Mucosa of stomach (tissue), 1 donor: ENCODE data around the gene SMTNL1.
"Not testable (repeated sequence)": the region's sequence is repeated elsewhere in the genome, so short reads cannot be mapped to it uniquely, and the experiment has no call there.

Experiments
- H3K27me3 ChIP-seq: one replicate; pipeline ENCODE4 v1.7.0; 2013; ENCODE audit warnings: mild to moderate bottlenecking, low read length; ENCODE audit not compliant: control insufficient read depth, insufficient read depth
- H3K36me3 ChIP-seq: one replicate; pipeline ENCODE4 v1.7.0; 2013; ENCODE audit warnings: low read length; ENCODE audit not compliant: control insufficient read depth, insufficient read depth
- H3K4me1 ChIP-seq: one replicate; pipeline ENCODE4 v1.7.0; 2013; ENCODE audit warnings: mild to moderate bottlenecking, low read length; ENCODE audit not compliant: control insufficient read depth, insufficient read depth
- H3K4me3 ChIP-seq: one replicate; pipeline ENCODE4 v1.7.0; 2013; ENCODE audit warnings: low read length
- H3K9ac ChIP-seq: one replicate; pipeline ENCODE4 v1.7.0; 2013; ENCODE audit warnings: mild to moderate bottlenecking, low read length, moderate library complexity
- H3K9me3 ChIP-seq: one replicate; pipeline ENCODE4 v1.7.0; 2013; ENCODE audit warnings: mild to moderate bottlenecking, low read length, moderate library complexity; ENCODE audit not compliant: control insufficient read depth
- donor health status: Pancreatic carcinoma.

The SMTNL1 gene

GRCh38 chr11:57513911-57514537, 23.4 kb upstream of the SMTNL1 start:
- no peaks in the 10 kb centered on the region for H3K36me3 ChIP-seq
- H3K4me3 ChIP-seq = peak overlapping the region; percentile 82
- peaks cover 14% of the 10 kb centered on the region for H3K4me1 ChIP-seq
- no peaks in the 10 kb centered on the region for H3K9me3 ChIP-seq
- peak overlapping the region; percentile 70 for H3K9ac ChIP-seq
- H3K27me3 ChIP-seq = no peaks in the 10 kb centered on the region

GRCh38 chr11:57514538-57515331, 22.7 kb upstream of the SMTNL1 start:
- H3K9me3 ChIP-seq = no peaks in the 10 kb centered on the region
- H3K36me3 ChIP-seq = no peaks in the 10 kb centered on the region
- peak overlapping the region; percentile 70 for H3K9ac ChIP-seq
- H3K4me1 ChIP-seq = peaks cover 14% of the 10 kb centered on the region
- H3K27me3 ChIP-seq = no peaks in the 10 kb centered on the region
- peak overlapping the region; percentile 82 for H3K4me3 ChIP-seq

DNA sequence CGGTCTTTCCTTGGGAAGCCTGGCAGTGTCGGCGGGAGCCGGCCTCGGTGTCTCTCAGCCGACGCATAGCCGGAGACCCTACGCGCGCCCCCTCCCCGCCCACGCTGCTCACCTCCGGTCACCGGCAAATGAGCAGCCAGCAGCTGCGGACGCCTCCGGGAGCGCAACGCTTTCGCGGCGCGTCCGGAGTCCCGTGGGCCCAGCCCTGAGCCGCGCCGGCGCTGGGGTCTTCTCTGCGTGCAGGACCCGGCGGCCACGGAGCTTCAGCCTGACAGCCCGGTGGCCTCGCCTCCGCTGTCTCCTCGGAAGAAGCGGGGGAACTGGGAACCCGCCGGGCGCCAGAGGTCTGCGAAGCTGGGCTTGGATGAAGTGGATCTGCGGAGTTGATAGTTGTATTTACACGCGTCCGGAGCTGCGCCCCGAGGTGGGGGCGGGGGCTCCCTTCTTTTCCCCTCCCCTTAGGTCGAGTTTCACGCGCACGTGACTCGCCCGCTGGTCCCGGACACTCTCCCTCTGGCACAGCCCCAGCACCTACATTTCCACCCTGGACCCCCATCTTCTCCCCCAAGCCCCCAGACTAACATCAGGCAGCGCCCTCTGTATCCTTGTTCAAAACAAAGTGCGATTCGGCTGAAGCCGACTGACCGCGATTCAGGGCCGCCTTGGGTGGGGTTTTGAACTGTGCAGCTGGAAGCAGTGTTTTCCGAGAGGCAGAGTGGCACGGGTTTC, 21.9 kb upstream of the SMTNL1 start, which contains the start of gene SLC43A1:
Gene SLC43A1, minus strand, starts transcription at position 371 of the 729 bp plus-strand sequence. CDS start 1,591 bp downstream, outside the sequence.
- peaks cover 14% of the 10 kb centered on the region for H3K4me1 ChIP-seq
- no peaks in the 10 kb centered on the region for H3K27me3 ChIP-seq
- peak within 1 kb of the TSS; percentile 82 for H3K4me3 ChIP-seq
- peak within 1 kb of the TSS; percentile 70 for H3K9ac ChIP-seq
- H3K9me3 ChIP-seq = no peaks in the 10 kb centered on the region
- no peaks in the 10 kb centered on the region for H3K36me3 ChIP-seq

DNA sequence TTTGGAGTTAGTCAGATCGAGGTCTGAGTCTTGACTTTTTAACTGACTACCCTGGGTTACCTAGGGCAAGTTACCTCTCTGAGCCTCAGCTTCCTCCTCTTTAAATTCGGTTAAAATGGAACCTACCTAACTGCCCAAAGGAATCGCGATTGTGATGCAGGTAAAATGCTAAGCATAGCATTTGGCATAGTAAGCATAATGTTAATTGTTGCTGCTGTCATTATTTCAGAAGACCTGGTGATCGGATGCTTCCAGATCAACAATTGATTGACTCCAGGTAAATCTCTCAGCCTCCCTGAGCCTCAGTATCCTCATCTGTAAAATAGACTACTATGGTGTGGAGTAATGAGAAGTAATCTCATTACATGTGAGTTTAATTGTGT, 21.3 kb upstream of the SMTNL1 start:
- Histone ChIP-seq H3K4me1 (peaks cover 14% of the 10 kb centered on the region), H3K4me3 (peak overlapping the region; percentile 82), H3K9me3 (no peaks in the 10 kb centered on the region), H3K9ac (peak overlapping the region; percentile 70), H3K27me3 (no peaks in the 10 kb centered on the region), H3K36me3 (no peaks in the 10 kb centered on the region)

DNA sequence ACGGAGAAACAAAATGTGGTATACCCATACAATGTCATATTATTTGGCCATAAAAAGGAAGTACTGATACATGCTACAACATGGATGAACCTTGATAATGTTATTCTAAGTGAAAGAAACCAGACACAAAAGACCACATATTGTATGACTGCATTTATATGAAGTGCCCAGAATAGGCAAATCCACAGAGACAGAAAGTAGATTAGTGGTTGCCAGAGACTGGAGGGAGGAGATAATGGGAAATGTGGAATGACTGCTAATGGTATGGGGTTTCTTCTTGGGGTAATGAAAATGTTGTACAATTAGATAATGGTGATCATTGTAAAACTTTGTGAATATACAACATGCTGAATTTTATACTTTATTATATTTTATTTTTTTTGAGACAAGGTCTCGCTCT, 16.3 kb upstream of the SMTNL1 start:
- Histone ChIP-seq H3K4me1 (no peaks in the 10 kb centered on the region), H3K4me3 (no peak overlapping the region), H3K27me3 (no peaks in the 10 kb centered on the region), H3K9me3 (no peaks in the 10 kb centered on the region), H3K36me3 (no peaks in the 10 kb centered on the region), H3K9ac (no peak overlapping the region)

- Histone ChIP-seq H3K36me3 (no peaks in the 10 kb centered on the region), H3K4me1 (no peaks in the 10 kb centered on the region), H3K4me3 (no peak overlapping the region), H3K9ac (no peak overlapping the region), H3K27me3 (no peaks in the 10 kb centered on the region), H3K9me3 (no peaks in the 10 kb centered on the region)
Observed at GRCh38 chr11:57523419-57523818, 14.0 kb upstream of the SMTNL1 start.

GRCh38 chr11:57527056-57527631, 10.3 kb upstream of the SMTNL1 start:
- H3K4me1 ChIP-seq = peaks cover 10% of the 10 kb centered on the region
- H3K27me3 ChIP-seq = no peaks in the 10 kb centered on the region
- no peaks in the 10 kb centered on the region for H3K9me3 ChIP-seq
- no peak overlapping the region for H3K9ac ChIP-seq
- H3K36me3 ChIP-seq = no peaks in the 10 kb centered on the region
- no peak overlapping the region for H3K4me3 ChIP-seq

- H3K27me3 ChIP-seq = no peaks in the 10 kb centered on the region
- no peak overlapping the region for H3K9ac ChIP-seq
- peaks cover 10% of the 10 kb centered on the region for H3K4me1 ChIP-seq
- H3K36me3 ChIP-seq = no peaks in the 10 kb centered on the region
- H3K4me3 ChIP-seq = no peak overlapping the region
- no peaks in the 10 kb centered on the region for H3K9me3 ChIP-seq
Observed at GRCh38 chr11:57529012-57529411, 8.4 kb upstream of the SMTNL1 start.

DNA sequence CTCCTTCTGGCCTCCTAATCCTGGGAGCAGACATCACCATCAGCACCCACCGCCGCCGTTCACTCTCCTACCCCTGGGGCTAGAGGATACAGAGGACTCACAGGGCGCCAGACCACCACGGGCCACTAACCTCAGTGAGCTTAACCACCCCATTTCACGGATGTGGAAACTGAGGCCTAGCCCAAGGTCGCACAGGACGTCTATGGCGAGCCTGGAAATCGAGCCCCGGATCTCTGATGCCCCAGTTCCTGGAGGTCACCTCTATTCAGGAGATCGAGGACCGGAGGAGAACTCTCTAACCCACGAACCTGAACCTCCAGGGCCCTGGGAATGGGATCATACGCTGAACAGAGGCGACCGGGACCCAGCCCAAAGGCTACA, 7.2 kb upstream of the SMTNL1 start:
- no peaks in the 10 kb centered on the region for H3K9me3 ChIP-seq
- H3K27me3 ChIP-seq = no peaks in the 10 kb centered on the region
- H3K9ac ChIP-seq = peak overlapping the region; percentile 76
- H3K4me3 ChIP-seq = peak overlapping the region; percentile 71
- H3K36me3 ChIP-seq = no peaks in the 10 kb centered on the region
- peaks cover 10% of the 10 kb centered on the region for H3K4me1 ChIP-seq

DNA sequence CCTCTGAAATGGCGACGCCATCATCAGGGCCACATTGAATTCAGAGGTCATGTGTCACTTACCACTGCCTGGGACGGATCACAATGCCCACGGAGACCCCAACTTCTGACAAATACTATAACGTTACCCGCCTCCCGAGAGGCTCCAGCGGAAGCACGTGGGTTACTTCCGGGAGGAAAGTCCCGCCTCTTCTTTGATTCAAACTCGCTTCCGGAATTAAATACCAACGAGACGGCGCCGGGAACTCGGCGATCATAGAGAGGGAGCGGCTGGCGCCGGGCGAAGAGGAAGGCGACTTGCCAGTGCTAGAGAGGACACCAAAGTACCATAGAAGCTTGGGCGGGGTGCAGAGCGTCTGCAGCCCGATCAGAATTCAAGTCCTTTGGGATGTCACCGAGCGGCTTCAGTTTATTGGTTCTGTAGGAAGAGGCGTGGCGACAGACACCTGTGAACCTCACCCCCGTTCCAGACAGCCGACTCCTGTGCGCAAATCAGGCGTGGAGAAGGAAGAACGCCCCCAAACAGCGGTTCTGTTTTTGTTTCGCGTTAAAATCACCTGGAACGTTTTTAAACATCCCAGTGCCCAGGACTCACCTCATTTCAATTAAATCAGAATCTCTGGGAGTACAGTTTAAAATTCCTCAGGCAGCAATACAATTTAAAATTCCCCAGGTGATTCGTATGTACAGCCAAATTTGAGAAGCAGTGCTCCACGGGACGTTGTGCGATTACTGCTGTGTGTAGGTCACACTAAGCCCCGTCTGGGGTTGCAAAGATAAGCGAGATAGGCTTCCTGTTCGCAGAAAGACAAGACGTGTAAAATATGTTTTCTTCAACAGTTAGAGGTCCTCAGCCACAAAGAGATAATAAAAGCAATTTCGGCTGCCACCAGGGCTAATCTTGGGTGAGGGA, 6.5 kb upstream of the SMTNL1 start, which contains the start of gene TIMM10:
Gene TIMM10, minus strand, starts transcription at position 159 of the 912 bp plus-strand sequence. CDS start 565 bp downstream, outside the sequence.
- H3K4me1 ChIP-seq = peaks cover 10% of the 10 kb centered on the region
- peak within 1 kb of the TSS; percentile 76 for H3K9ac ChIP-seq
- H3K4me3 ChIP-seq = peak within 1 kb of the TSS; percentile 71
- no peaks in the 10 kb centered on the region for H3K9me3 ChIP-seq
- H3K27me3 ChIP-seq = no peaks in the 10 kb centered on the region
- no peaks in the 10 kb centered on the region for H3K36me3 ChIP-seq

DNA sequence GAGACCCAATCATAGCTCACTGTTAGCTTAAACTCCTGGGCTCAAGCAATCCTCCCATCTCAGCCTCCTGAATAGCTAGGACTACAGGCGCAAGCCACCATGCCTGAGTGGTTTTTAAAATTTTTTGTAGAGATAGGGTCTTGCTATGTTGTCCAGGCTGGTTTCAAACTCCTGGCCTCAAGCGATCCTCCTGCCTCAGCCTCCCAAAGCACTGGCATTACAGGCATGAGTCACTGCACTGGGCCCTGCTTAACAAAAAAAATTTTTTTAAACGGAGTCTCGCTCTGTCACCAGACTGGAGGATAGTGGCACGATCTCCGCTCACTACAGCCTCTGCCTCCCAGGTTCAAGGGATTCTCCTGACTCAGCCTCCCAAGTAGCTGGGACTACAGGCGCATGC, 2.9 kb upstream of the SMTNL1 start:
- H3K4me3 ChIP-seq, H3K9me3 ChIP-seq, H3K4me1 ChIP-seq, H3K27me3 ChIP-seq, H3K36me3 ChIP-seq, H3K9ac ChIP-seq: not testable (repeated sequence)
